NCI-H526 (cell line): ENCODE results near the gene SLMAP.

ENCODE experiments used
- DNase-seq, 2 experiments: peaks; one replicate each; lab custom pipeline; 2025; lab: John Stamatoyannopoulos, UW

SLMAP gene

GRCh38 chr3:57962448-57962834 is 206.3 kb downstream of the SLMAP start:
- no peak for DNase-seq

GRCh38 chr3:57963811-57964346 is 207.8 kb downstream of the SLMAP start:
- DNase-seq, result no peak

DNA sequence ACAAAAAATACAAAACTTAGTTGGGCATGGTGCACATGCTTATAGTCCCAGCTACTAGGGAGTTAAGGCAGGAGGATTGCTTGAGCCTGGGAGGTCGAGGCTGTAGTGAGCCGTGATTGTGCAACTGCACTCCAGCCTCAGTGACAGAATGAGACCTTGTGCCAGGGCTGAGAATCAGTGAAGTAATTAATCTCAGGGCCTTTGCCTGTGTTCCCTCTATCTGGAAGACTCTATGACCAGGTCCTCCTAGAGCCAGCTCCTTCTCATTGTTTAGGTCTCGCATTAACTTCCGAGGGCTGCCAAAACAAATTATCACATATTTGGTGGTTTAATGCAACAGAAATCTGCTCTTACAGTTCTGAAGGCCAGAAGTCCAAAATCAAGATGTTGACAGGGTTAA is 210.7 kb downstream of the SLMAP start:
- DNase-seq, result no peak

GRCh38 chr3:57967590-57967989 is 211.5 kb downstream of the SLMAP start:
- no peak for DNase-seq

DNA sequence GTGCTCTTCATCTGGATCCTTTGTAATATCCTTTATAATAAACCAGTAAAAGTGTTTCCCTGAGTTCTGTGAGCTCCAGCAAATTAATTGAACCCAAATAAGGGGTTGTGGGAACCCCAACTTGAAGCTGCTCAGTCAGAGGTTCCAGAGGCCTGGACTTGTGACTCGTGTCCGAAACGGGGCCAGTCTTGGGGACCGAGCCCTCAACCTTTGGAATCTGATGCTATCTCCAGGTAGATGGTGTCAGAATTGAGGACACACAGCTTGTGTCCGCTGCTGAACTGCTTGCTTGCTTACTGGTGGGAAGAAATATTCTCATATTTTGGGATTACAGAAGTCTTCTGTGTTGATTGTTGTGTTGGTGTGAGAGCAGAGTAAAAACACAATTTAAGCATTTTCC is 212.4 kb downstream of the SLMAP start:
- no peak for DNase-seq

GRCh38 chr3:57971975-57972374 is 215.9 kb downstream of the SLMAP start:
- no peak for DNase-seq

- no peak for DNase-seq
Observed at GRCh38 chr3:57972531-57973111, 216.5 kb downstream of the SLMAP start.

DNA sequence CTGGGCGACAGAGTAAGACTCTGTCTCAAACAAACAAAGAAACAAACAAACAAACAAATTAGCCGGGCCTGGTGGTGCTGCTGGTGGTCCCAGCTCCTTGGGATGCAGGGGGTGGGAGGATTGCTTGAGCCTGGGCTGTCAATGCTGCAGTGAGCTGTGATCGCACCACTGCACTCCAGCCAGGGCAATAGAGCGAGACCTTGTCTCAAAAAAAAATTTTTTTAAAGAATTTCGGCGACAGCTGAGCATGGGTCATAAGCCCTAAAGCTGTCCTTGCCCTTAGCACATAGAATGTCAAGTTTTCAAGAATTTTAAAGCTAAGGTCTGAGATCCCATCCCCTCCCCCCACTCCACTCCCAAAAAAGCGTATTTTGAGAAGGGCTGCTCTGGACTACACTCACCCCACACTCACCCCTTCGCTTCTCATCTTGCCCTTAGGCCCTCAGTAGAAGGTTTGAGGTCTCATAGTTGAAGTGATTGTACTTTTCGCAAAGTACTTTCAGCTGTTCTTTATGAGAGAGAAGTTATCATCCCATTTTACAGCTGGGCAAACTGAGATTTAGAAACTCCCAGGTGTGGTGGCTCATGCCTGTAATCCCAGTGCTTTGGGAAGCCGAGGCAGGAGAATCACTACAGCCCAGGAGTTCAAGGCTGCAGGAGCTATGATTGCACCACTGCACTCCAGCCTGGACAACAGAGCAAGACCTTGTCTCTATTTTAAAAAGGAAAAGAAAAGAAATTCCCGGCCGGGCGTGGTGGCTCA is 217.8 kb downstream of the SLMAP start:
- DNase-seq, result no peak

DNA sequence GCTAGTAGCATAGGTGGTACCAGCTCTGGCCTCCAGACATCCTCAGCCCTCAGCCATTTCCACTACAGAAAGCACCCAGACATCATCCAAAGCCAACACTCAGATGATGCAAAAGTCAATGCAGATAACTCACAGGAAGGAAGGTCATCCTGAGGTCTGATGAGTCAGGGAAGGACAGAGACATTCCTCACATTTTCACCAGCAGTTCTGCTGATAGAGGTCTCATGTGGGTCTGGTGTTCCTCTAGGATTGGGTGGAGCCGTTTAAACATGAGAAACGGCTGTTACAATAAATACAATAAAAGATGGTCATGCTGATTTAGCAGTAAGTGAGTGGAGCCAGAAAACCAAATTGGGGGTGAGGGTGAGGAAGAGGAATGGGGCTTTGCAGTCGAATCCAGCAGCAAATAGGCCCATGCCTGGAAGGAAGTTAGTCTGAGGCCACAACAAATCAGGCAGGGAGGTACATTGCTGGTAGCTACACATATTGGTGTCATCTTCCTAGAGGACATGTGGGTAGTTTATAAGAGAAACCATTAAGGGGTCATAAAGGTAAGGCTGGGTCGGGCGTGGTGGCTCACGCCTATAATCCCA is 218.8 kb downstream of the SLMAP start:
- no peak for DNase-seq

DNA sequence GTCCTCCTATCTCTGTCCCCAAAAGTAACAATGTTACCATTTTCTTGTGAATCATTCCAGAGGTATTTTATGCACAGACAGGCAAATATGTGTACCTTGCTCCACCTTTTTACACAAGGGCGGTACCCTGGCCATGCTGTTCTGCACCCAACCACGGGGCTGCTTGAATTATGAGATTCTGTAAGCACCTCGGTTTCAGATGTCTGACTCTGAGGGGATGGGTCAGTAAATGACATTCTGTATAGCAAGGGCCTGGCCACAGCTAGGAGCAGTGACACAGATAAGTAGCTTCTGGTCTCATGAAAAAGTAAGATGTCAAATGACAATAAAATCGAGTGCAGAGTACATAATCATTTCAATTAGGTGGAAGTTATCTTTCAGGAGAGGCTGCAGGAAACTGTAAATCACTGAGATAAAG is 221.7 kb downstream of the SLMAP start:
- peak in 1 of 2 experiments; percentile 28 for DNase-seq

DNA sequence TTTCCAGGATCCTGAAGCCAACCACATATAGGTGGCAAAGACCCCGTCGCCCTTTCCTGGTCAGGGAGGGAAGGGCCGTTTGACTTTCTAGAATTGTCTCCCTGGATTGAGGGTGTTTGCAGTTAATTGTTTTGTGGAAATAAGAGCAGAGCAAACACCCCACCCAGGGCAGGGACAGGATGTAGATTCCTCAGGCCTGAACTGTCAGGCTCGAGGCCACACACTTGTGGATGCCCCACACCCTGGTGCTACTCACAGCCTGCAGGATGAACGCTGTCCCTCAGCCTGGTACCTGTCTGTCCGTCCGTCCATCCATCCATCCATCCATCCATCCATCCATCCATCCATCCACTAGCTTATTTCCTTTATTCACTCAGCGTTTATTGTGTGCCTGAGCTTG is 222.2 kb downstream of the SLMAP start:
- no peak for DNase-seq
